ENCODE data around the gene CIROP. TPM values are rescaled to one million over a fixed set of nuclear protein-coding genes. Genes with fewer than 3 reads are reported as not detected.
A peak's percentile ranks its signal among the peaks of the same experiment; 100 is the strongest.

The CIROP gene
- total RNA-seq, 4 donors from 2014 or later: not detected

- WGBS, 2 donors: 96 to 100% methylated on average over 10 of the region's 10 CpGs
- intact Hi-C loops (cut with DNase I; ENCODE audit: low total_unique reads): no loop called here
- DNase-seq (ENCODE audit: low spot score in 2 of 2): peak in 1 of 2 donors; percentile 85
- TF ChIP-seq, protein P1, sequence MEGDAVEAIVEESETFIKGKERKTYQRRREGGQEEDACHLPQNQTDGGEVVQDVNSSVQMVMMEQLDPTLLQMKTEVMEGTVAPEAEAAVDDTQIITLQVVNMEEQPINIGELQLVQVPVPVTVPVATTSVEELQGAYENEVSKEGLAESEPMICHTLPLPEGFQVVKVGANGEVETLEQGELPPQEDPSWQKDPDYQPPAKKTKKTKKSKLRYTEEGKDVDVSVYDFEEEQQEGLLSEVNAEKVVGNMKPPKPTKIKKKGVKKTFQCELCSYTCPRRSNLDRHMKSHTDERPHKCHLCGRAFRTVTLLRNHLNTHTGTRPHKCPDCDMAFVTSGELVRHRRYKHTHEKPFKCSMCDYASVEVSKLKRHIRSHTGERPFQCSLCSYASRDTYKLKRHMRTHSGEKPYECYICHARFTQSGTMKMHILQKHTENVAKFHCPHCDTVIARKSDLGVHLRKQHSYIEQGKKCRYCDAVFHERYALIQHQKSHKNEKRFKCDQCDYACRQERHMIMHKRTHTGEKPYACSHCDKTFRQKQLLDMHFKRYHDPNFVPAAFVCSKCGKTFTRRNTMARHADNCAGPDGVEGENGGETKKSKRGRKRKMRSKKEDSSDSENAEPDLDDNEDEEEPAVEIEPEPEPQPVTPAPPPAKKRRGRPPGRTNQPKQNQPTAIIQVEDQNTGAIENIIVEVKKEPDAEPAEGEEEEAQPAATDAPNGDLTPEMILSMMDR (IDR thresholded peaks at IDR 0.05): no peak
- TF ChIP-seq POLR2A (IDR thresholded peaks at IDR 0.05): no peak
- no peak overlapping the region for H3K4me3 ChIP-seq (ENCODE audit: low read depth, poor library complexity, severe bottlenecking)
Observed at GRCh38 chr14:23053426-23053825, 51.4 kb downstream of the CIROP start.

DNA sequence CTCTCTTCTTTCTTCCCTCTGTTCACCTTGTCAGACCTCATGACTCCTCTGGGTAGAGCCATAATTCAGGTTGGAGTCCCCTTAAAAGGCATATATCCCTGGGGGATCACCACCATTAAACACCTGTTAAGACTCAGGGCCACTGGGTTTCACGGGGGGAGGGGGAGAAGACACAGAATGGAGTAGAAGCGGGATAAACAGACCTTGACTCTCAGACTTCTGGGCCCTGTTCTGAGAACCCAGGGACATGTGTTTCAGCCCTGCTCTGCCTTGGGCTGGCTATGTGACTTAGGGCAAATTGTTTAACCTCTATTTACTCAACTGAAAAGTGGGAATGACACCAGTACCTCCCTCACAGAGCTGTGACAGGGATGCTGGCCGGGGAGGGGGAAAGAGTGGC, 52.1 kb downstream of the CIROP start:
- DNase-seq (ENCODE audit: low spot score in 2 of 2): peak in 1 of 2 donors; percentile 45
- intact Hi-C loops (cut with DNase I; ENCODE audit: low total_unique reads): no loop called here
- no peak overlapping the region for H3K4me3 ChIP-seq (ENCODE audit: low read depth, poor library complexity, severe bottlenecking)
- 73 to 80% methylated on average over 3 of the region's 3 CpGs for WGBS, 2 donors
- no peak for TF ChIP-seq POLR2A (IDR thresholded peaks at IDR 0.05)
- TF ChIP-seq, protein P1 (IDR thresholded peaks at IDR 0.05): no peak

GRCh38 chr14:23052182-23052623, 52.6 kb downstream of the CIROP start:
- intact Hi-C loops (cut with DNase I; ENCODE audit: low total_unique reads): no loop called here
- TF ChIP-seq, protein P1 (IDR thresholded peaks at IDR 0.05): no peak
- TF ChIP-seq POLR2A (IDR thresholded peaks at IDR 0.05): no peak
- no peak for DNase-seq (ENCODE audit: low spot score in 2 of 2)
- WGBS, 2 donors: 33 to 43% methylated on average over 5 to 10 of the region's 14 CpGs
- no peak overlapping the region for H3K4me3 ChIP-seq (ENCODE audit: low read depth, poor library complexity, severe bottlenecking)

DNA sequence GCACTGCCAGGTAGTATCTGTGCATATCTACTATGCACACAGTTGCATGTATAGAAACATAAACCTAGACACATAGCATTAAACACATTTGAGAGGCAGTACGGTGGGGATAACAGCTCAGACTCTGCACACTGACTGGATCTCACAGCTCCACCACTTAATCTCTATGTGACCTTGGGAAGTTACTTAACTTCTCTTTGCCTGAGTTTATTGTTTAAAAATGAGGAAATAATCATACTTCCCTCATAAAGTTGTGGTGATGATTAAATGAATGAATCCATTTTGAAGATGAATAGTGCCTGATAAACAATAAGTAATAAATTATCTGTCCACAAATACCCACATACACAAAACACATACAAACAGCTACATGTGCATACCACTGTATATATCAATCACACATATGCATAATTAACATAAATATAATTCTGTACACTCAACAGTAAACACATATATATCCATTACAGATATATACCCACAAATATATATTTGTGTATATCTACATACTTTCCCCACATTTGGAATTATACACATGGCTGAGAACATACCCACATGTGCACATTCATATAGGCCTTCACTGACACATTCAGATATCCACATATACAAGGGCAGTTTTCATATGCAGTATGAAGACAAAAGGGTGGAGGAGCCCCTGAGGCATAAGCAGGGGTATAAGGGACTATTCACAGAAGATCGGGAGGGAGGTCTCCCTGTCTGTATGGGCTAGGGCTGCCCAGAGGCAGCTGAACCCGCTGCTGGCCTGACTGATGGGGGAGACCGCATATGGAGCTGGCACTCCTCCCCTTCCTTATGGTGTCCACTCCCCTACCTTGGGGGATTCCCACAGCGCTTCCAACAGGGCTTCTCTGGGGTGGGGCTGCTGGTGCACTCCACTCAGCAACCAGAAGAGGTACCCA, 53.4 kb downstream of the CIROP start:
- intact Hi-C loops (cut with DNase I; ENCODE audit: low total_unique reads): no loop called here
- 71 to 79% methylated on average over 5 of the region's 5 CpGs for WGBS, 2 donors
- DNase-seq (ENCODE audit: low spot score in 2 of 2): no peak
- H3K4me3 ChIP-seq (ENCODE audit: low read depth, poor library complexity, severe bottlenecking): no peak overlapping the region
- TF ChIP-seq, protein P1 (IDR thresholded peaks at IDR 0.05): no peak
- no peak for TF ChIP-seq POLR2A (IDR thresholded peaks at IDR 0.05)

Other genes starting within 250 kb of the CIROP start
- 100 to 1,000 TPM; 148 to 209 (median 167) TPM for gene LRP10, start 233.2 kb downstream of the CIROP start, total RNA-seq
- 1 to 10 TPM in 2 of 4 donors, under 1 TPM in 2; 0.52 to 2.5 (median 1.5) TPM for gene REM2, start 221.8 kb downstream of the CIROP start, total RNA-seq
- gene RBM23, start 185.8 kb downstream of the CIROP start, total RNA-seq: 100 to 1,000 TPM in 2 of 4 donors, 10 to 100 TPM in 2; 71.2 to 202 (median 105) TPM
- gene PRMT5, start 175.6 kb downstream of the CIROP start, total RNA-seq: 10 to 100 TPM; 42.9 to 53.2 (median 48.3) TPM
- 10 to 100 TPM; 52.3 to 74.4 (median 61.9) TPM for gene HAUS4, start 147.9 kb downstream of the CIROP start, total RNA-seq
- 10 to 100 TPM; 66.2 to 98.4 (median 74.8) TPM for gene AJUBA, start 122.4 kb downstream of the CIROP start, total RNA-seq
- gene C14orf93, start 94.8 kb downstream of the CIROP start, total RNA-seq: 10 to 100 TPM; 16.9 to 29.6 (median 23.2) TPM
- gene PSMB5, start 70.1 kb downstream of the CIROP start, total RNA-seq: 100 to 1,000 TPM in 2 of 4 donors, 10 to 100 TPM in 2; 70.6 to 148 (median 116) TPM
- gene PSMB11, start 62.8 kb downstream of the CIROP start, total RNA-seq: not detected
- 1 to 10 TPM; 3.0 to 4.9 (median 3.9) TPM for gene CDH24, start 47.5 kb downstream of the CIROP start, total RNA-seq
- 10 to 100 TPM; 52.7 to 97.5 (median 79.8) TPM for gene ACIN1, start 9.9 kb downstream of the CIROP start, total RNA-seq
- 10 to 100 TPM; 14.5 to 29.8 (median 19.7) TPM for gene C14orf119, start 9.5 kb downstream of the CIROP start, total RNA-seq
- gene CEBPE, start 14.3 kb upstream of the CIROP start, total RNA-seq: not detected
- 10 to 100 TPM; 32.4 to 67.4 (median 42.9) TPM for gene SLC7A8, start 78.7 kb upstream of the CIROP start, total RNA-seq
- gene RNF212B, start 132.9 kb upstream of the CIROP start, total RNA-seq: under 1 TPM in 1 of 4 donors, not detected in 3; 0.59 TPM
- 1 to 10 TPM; 5.3 to 9.7 (median 8.5) TPM for gene HOMEZ, start 181.1 kb upstream of the CIROP start, total RNA-seq
- gene PPP1R3E, start 197.9 kb upstream of the CIROP start, total RNA-seq: 10 to 100 TPM in 1 of 4 donors, 1 to 10 TPM in 3; 7.9 to 14.4 (median 8.6) TPM
- 10 to 100 TPM; 41.5 to 72.2 (median 68.3) TPM for gene BCL2L2, start 201.8 kb upstream of the CIROP start, total RNA-seq
- gene PABPN1, start 216.5 kb upstream of the CIROP start, total RNA-seq: 10 to 100 TPM; 25.5 to 65.8 (median 39.9) TPM
- 10 to 100 TPM; 16.1 to 33.0 (median 17.9) TPM for gene SLC22A17, start 247.9 kb upstream of the CIROP start, total RNA-seq

All from lower leg skin (tissue), 4 donors.